ENCODE data around the gene FBLN5.

- TF ChIP-seq POLR2A (IDR thresholded peaks at IDR 0.05), result no peak
- no peak for TF ChIP-seq CTCF (IDR thresholded peaks at IDR 0.05)
- TF ChIP-seq EP300 (IDR thresholded peaks at IDR 0.05), result no peak
These were observed 5.4 kb downstream of the FBLN5 start for GRCh38 chr14:91942128-91942527.
